ENCODE data around the gene DNAJA3.

DNAJA3 gene

DNA sequence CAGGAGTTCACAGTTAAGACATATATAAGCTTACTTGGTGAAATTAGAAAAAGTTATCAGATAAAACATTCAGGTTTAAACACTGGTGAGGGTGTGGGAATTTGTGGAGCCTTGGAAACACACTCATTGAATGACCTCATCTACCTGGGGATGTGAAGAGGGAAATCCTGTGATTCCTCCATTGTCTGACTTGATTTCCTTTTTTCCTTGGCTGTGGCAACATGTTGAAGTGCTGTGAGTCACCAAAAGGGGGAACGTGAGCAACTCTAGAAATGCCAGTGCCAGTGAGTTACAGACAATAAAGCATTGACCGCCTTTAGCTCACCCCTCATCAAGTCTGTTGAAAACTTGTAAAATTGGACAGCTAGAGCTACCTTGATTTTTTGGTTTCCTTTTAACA is 52.3 kb downstream of the DNAJA3 start:
- no peak overlapping the region for H3K4me3 ChIP-seq (ENCODE audit: low read depth, low read length)
- TF ChIP-seq, protein P1, sequence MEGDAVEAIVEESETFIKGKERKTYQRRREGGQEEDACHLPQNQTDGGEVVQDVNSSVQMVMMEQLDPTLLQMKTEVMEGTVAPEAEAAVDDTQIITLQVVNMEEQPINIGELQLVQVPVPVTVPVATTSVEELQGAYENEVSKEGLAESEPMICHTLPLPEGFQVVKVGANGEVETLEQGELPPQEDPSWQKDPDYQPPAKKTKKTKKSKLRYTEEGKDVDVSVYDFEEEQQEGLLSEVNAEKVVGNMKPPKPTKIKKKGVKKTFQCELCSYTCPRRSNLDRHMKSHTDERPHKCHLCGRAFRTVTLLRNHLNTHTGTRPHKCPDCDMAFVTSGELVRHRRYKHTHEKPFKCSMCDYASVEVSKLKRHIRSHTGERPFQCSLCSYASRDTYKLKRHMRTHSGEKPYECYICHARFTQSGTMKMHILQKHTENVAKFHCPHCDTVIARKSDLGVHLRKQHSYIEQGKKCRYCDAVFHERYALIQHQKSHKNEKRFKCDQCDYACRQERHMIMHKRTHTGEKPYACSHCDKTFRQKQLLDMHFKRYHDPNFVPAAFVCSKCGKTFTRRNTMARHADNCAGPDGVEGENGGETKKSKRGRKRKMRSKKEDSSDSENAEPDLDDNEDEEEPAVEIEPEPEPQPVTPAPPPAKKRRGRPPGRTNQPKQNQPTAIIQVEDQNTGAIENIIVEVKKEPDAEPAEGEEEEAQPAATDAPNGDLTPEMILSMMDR (IDR thresholded peaks at IDR 0.05; ENCODE audit: borderline replicate concordance, insufficient read depth, low read depth, low read length): no peak

DNA sequence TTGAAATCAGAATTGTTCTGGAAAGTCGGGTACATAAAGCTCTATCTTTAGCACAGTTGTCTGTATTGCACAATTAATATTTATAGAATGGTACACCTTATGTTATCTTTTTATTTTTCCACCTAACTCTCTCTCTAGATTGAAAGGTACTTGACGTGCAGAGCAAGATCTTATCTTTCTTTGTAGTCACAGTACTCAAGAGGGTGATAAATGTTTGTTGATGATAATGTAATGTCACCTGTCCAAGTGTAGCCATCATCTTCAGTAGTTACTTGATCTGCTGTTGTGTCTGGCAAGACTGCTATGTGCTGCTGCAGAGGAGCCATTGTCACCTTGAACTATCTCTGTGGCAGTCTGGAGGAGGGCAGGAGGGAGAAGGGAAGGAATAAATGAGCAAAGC is 55.9 kb downstream of the DNAJA3 start:
- H3K4me3 ChIP-seq (ENCODE audit: low read depth, low read length): no peak overlapping the region
- TF ChIP-seq, protein P1 (IDR thresholded peaks at IDR 0.05; ENCODE audit: borderline replicate concordance, insufficient read depth, low read depth, low read length): no peak

DNA sequence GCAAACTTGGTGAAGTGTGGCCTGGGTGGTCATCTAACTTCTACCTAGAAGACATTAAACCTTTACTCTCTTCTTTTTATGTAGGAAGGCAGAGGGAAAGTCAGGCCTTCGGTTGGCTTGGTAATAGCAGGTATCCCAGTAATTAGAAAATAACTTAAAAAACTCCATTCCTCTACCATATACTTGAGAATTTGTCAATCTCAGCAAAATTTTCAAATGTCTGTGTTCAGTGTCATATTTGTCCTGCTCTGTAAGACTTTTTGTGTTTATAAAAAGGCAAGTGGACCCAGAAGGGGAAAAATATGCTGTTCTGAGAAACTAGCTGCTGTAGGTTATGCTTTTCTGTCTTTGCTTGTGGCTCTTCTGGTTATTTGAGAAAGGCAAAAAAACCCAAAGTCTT is 56.3 kb downstream of the DNAJA3 start:
- TF ChIP-seq, protein P1 (IDR thresholded peaks at IDR 0.05; ENCODE audit: borderline replicate concordance, insufficient read depth, low read depth, low read length): no peak

DNA sequence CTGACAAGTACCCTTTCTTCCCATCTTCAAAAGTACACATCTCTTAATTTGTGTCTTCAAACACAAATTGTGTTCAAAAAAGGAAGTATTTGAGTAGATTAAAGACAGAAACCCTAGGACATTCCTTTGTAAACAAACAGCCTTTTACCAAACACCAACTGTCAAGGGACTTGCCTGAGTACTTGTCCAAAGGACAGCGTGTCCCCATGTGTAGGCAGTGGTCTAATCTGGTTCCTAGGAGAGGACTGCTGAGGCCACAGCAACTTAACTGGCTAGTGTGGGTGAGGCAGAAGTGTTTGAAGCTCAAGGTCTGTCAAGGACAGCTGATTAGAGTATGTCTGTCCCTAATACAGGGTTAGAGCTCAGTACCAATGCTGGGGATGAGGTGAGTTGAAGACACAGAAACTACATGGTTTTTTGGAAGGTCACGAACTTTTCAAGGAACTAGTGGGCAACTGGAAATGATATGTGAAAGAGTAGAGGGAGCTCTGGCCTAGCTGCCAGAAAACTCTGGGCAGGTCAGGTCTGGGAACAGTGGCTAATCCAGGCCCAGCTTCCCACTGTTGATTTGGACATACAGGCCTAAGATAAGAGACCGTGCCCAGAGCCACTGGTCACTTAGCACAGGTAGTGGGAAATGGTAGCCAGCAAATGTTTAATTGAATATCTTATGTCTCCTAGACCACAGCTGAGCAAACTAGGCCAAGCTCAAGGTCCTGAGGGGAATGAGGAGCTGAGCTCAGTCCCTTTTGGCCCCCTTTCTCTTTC is 60.6 kb downstream of the DNAJA3 start:
- TF ChIP-seq, protein P1 (IDR thresholded peaks at IDR 0.05; ENCODE audit: borderline replicate concordance, insufficient read depth, low read depth, low read length): no peak
- H3K4me3 ChIP-seq (ENCODE audit: low read depth, low read length): no peak overlapping the region

More for the DNA sequence above, 56.3 kb downstream of the DNAJA3 start:
- no peak overlapping the region for H3K4me3 ChIP-seq (ENCODE audit: low read depth, low read length)

DNA sequence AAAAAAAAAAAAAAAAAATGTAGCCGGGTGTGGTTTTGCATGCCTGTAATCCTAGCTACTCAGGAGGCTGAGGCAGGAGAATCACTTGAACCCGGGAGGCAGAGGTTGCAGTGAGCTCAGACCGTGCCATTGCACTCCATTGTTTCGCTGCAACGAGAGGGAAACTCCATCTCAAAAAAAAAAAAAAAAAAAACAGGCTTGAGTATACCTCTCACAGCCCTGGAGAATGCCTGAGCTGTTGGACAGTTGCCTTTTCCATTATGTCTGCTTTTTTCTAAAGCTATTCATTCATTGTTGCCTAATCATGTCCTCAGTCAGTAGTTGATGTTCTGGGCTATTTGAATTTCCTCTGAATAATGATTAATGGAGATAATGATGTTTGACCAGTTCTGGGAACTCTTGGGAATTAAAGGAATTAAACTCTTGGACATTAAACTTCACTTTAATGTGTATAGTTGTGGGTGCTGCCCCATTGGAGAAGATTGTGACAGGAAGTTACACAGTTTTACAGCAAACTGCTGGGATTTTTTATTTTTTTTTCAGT is 62.4 kb downstream of the DNAJA3 start:
- H3K4me3 ChIP-seq (ENCODE audit: low read depth, low read length): no peak overlapping the region
- TF ChIP-seq, protein P1 (IDR thresholded peaks at IDR 0.05; ENCODE audit: borderline replicate concordance, insufficient read depth, low read depth, low read length): no peak

DNA sequence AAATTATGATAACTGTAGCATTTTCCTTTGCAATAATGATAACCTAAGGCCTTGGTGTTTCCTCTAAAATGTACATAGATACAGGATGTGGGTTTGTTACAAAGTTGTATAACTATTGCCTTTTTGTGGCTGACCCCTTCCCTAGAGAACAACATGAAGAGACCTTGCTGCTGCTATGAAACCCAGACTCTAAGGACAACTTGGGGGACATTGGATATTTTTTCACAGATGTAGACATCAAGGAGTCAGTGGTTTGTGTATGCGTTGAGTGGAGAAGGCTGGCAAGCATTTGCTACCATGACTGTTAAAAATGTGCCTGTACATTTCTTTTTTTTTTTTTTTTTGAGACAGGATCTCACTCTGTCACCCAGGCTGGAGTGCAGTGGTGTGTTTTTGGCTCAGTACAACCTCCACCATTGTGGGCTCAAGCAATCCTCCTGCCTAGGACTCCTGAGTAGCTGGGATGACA is 62.9 kb downstream of the DNAJA3 start:
- H3K4me3 ChIP-seq (ENCODE audit: low read depth, low read length): no peak overlapping the region
- TF ChIP-seq, protein P1 (IDR thresholded peaks at IDR 0.05; ENCODE audit: borderline replicate concordance, insufficient read depth, low read depth, low read length): no peak

DNA sequence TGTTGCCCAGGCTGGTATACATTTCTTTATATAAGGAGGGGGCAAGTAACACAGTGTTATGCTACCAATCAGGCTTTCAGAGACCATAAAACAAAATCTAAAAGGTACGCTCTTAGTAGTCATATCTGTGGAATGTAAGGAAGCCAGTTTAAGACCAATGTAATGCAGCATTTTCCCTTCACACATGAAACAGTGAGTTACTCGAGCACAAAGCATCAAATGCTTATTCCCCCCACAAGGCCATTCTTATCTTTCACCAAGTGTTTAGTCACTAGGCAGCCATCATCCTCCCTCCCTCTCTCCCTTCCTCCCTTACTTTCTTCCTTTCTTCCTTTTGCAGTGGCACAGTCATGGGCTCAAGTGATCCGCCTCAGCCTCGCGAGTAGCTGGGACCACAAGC is 63.4 kb downstream of the DNAJA3 start:
- H3K4me3 ChIP-seq (ENCODE audit: low read depth, low read length): no peak overlapping the region
- TF ChIP-seq, protein P1 (IDR thresholded peaks at IDR 0.05; ENCODE audit: borderline replicate concordance, insufficient read depth, low read depth, low read length): no peak
